Daoy (cell line): ENCODE results near the gene HAUS2. TPM values are rescaled to one million over a fixed set of nuclear protein-coding genes. Genes with fewer than 3 reads are reported as not detected.
"Not testable (repeated sequence)": the region's sequence is repeated elsewhere in the genome, so short reads cannot be mapped to it uniquely, and the experiment has no call there.

Experiments
- DNase-seq: peaks from one replicate; pipeline ENCODE4 v3.0.0-alpha.2; 2015; ENCODE audit warnings: low read depth
- total RNA-seq: library from RNA; depleted of rRNA; stranded (reverse); fragments of >200 nt; shearing (Covaris generic); gene quantifications from 2 replicates; pipeline ENCODE4 v1.2.3, GENCODE V29; 2014

The HAUS2 gene
- total RNA-seq, 1 experiment from 2014 or later: 55.5 TPM

DNA sequence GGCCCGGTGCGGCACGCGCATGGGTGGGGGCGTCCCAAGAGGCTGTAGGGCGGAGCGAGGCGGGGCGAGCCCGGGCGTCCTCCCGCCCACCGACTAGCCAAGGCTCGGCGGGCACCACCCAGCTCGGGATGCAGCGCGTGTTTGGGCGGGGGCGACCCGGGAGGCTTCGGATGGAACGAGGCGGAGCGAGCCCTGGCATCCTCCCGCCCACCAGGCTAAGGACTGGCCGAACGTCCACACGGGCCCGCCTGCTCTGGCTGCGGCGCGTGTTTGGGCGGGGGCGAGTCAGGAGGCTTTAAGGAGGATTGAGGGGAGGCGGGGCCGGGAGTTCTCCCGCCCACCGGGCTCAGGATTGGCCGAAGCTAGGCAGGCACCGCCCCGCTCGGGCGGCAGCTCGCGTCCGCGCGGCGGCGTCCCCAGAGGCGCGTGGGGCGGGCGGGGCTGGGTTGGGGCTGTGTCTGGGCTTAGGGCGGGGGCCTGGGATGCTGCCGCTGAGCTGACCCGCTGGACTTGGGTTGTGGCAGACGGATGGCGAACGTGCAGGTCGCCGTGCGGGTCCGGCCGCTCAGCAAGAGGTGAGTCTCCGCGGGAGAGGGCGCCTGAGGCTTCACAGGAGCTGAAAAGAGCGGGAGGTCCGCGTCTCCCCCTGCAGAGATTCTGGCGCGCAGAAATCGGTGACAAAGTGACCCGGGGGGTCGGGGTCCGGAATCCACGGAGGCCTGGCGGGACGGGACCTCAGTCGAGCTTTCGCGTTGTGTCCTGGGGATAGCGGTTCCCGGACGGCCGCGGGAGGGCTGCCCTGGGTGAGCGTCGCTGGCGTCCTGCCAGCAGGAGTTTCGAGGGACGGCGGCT, 26.8 kb downstream of the HAUS2 start, which contains the start of gene STARD9:
STARD9 (plus strand) TSS at position 419 of the 852 bp plus-strand sequence; CDS start at position 529, 110 bp downstream.
- DNase-seq: peak; percentile 99

DNA sequence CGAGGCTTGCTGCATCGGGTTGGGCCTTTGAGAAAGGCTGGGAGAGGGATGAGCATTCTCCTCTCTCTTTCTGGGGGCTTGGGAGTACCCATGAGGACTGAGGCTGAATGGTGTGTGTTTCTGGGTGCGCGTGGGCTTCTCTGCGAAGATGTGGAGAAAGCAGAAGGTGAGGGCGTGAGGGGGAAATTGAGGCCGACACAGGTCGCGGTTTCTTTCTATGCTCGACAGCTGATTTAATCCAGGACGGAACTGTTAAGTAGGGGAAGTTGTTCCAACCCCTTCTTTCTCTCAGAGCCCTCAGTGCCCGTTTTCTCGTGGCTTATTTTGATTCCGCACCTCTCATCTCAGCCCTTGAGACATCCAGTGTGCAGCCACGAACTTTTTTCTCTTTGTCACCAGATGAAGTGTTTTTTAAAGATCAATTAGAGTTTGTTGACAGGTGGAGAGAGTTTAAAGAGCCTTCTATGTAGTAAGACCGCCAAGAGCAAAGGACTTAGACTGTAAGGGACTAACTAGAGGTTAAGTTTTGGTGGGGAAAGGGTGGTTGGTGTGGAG, 27.5 kb downstream of the HAUS2 start:
- DNase-seq: no peak

DNA sequence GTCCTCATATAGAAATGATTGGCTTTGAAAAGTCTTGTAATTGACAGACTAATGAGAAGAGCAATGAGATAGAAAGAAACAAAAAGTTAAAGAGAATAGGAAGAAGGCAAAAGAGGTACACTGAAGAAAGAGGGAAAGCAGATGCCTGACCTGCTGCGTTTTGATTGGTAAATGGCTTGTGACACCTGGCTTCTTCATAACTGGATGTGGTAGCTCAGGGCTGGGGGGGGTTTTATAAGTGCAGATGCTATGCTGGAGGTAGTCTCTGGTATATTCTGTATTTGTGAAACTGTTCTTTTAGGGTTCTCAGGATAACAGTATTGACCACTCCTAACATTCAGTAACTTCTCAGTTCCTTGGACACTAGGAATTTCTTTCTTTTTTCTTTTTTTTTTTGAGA, 28.1 kb downstream of the HAUS2 start:
- no peak for DNase-seq

DNA sequence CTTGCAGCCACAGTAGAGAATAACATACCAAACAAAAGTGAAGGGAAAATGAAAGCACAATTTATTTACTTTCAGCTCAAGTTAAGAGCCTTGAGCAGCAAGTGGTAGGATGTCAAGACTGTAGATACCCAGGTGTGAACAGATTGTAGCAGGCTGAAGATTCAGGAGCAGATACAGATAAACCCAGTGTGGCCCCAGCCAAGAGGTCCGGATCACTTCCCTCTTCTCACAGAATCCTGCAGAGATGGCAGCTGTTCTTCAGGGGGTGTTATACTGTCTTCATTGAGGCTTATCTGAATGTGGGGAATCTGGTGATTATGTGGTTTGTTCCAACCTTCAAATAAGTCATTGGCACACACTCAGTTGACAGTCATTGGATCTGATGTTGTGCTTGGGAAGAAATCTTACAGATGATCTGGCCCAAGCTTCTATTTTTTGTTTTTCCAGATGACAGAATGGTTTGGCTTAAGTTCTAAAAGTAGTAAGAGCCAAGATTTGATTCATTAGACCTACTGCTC, 28.9 kb downstream of the HAUS2 start:
- DNase-seq: peak; percentile 70

DNA sequence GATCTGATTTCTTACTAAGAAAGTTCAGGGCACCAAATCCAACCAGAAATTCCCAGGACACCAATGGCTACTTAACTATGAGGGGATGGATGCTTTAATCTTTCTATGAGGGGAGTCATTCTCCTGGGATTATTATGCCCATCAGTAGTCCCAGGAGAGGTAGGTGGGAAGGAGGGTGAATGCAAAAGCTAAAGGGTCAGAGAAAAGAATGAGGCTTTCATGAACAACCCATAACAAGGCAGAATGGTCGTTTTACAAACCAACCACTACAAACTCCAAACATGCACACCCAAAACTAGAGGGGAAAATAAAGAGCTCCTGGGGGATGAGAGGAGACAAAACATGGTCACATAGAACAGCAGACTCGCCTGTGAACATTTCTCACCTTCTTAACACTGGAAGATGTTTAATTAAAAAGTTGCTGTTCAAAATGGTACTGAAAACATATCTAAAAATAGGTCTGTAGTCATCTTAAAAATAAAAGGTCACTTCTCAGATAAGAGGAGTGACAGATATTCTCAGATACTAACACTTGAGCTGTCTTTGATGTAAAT, 30.4 kb downstream of the HAUS2 start:
- no peak for DNase-seq

DNA sequence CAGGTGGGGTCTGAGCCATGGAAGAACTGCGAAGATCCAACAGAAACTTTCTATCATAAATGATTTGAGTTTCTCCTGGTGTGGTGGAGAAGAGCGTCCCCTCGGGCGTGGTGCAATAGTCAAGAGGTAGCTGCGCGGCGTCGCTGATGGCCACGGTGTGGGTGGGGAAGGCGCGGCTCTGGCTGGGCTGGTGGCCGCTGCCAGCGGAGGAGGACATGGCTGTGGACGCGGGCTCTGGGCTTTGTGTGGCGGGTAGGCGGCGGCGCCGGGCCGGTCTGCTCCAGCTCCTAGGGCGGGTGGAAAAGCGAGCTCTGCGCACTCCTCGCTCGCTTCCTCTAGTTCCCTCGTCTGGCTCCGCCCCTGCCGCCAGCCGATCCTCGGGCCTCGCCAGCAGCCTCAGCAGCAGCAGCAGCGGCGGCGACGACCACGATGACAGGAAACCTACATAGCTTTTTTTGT, 32.7 kb downstream of the HAUS2 start:
- DNase-seq: peak; percentile 85

DNA sequence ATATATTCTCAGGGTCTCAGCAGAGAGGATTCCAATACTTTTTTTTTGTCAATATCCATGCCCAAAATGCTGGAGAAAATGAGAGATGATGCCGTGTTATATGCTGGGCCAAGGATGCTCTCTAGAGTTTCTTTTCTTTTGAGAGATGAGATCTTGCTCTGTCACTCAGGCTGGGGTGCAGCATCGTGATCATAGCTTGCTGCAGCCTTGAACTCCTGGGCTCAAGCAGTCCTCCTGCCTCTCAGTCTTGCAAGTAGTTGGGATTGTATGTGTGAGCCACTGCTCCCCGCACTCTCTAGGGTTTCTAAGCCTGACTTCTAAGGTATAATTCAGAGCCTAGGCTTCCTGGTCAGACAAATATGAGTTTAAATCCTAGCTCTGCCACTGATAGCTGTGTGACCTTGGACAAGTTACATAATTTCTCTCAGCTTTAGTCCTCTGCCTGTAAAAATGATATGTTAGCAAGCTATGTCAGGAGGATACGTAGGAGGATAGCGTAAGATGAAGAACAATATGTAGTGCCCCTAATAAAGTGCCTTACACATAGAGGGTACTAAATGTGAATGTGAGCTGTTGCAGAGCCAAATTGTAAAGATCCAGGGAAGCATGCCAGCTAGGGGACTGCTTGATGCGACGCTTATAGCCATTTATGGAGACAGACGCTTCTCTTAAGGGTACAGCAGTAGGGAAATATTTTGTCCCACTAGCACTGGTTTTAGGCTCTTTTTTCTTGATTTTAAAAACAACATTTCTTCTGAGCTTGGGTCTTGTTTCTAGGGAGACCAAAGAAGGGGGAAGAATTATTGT, 34.1 kb downstream of the HAUS2 start:
- no peak for DNase-seq

DNA sequence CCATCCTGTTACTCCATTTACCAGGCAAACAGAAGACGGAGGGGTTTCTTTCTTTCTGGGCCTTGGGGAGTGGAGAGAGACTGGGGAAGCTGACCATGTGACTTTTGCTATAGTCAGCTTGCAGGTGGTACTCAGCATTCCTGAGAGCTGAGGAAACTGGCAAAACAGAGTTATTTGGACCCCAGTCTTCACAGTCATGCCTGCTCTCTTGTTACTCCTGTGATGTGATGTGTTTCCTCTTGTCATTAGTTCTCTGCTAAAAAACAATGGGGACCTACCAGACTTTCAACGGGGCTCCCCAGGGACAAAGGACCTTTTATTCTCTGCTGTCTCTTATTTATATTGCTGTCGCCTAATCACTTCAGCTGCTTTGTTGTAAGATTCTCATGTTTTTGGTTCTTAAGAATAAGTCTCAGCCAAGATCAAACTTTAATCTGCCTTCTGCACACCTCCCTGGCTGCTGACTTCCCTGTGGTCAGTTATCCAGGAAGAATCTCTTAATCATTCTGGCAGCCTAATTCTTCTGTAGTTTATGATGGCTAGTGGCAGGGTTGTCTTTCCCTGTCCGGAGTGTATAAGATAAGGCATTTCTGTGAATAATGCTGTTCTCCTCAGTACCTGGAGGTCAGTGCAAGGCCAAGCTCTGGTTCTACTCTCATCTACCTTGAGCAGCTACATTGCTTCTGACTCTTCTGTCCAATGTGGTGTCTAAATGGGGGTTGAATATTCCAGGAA, 35.6 kb downstream of the HAUS2 start:
- peak; percentile 40 for DNase-seq

DNA sequence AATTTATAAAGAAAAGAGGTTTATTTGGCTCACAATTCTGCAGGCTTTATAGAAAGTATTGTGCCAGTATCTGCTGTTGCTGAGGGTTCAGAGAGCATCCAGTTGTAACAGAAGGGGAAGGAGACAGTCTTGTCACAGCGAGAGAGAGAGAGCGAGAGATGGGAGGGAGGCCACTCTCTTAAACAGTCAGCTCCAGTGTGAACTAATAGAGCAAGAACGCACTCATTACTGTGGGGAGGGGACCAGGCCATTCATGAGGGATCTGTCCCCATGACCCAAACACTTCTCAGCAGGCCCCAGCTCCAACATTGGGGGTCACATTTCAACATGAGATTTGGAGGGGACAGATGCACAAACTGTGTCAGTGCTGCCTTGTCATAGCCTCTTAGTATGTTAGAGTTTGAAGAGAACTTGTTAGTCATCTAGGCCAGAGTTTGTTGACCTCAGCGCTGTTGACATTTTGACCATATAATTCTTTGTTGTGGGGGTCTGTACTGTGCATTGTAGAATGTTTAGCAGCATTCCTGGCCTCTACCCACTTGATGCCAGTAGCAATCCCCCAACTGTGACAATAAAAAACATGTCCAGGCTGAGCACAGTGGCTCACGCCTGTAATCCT, 42.1 kb downstream of the HAUS2 start:
- DNase-seq: no peak

DNA sequence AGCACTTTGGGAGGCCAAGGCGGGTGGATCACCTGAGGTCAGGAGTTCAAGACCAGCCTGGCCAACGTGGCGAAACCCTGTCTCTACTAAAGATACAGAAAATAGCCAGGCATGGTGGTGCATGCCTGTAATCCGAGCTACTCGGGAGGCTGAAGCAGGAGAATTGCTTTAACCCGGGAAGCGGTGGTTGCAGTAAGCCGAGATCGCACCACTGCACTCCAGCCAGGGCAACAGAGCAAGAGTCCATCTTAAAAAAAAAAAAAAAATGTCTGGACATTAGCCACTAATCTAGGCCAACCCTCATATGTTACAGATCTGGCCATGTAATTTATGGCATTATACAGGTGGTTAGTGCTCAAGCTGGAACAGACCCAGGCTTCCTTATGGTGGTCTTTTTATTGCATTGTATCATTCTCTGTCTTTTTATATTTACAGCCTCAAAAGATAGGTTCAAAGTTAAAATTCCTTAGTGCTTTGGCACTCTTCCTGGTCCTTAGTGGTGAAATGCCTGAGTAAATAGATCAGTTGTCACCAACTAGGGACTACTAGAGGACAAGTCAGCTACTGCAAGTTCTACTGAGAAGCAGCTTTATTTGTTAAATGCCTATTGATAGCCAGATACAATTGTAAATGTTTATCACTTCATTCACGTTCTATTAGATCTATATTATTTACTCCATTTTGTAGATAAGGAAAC, 42.7 kb downstream of the HAUS2 start:
- no peak for DNase-seq

DNA sequence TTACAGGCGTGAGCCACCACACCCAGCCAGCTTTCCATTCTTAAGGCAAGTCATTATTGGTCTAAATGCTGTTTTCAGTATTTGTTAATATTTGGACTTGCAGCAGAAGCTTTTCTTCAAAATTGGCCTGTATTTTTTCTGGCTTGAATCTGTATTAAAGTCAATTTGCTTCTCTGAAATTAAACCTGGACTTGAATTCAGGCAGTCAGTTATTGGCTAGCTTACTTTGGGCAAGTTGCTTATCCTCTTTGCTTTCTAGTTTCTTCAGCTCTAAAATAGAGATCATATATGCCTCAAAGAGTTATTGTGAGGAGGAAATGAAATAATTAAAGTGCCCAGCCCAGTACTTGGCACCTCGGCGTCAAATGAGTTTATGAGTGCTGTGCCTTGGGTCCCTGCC, 44.1 kb downstream of the HAUS2 start:
- DNase-seq: no peak

DNA sequence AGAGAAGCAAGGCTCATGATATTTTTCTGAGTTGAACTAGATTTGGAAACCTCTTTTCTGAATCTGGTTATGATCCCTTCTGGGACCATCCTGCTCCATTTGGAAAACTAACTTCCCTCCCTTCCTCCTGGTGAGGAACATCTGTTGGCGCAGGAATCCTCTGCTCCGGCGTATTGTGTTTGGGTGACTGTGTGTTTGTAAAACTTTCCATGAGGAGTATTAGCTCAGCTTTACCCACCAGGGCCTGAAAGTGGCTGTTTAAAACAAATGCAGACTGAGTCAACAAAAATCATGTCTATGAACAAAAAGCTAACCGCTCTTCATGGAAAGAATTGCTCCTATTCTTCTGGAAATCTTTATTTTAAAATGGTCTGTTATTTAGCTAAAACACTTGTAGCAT, 44.5 kb downstream of the HAUS2 start:
- no peak for DNase-seq

DNA sequence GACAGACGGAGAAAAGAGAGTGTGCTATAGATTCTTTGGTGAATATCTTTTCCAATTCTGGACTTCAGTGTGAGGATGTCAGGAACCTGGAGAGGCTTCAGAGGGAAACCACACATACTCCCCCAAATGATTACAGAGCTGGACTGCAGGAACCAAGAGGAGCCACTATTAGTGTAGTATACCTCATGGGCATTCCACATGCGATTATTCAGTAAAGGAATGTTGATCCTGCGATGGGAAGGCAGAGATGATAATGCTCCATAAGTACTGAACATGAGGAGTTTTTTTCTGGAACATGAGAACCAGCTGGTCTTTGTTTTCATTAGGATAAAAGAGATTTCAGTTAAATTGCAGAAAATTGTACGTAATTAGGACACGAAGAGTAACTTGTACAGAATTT, 45.5 kb downstream of the HAUS2 start:
- no peak for DNase-seq

DNA sequence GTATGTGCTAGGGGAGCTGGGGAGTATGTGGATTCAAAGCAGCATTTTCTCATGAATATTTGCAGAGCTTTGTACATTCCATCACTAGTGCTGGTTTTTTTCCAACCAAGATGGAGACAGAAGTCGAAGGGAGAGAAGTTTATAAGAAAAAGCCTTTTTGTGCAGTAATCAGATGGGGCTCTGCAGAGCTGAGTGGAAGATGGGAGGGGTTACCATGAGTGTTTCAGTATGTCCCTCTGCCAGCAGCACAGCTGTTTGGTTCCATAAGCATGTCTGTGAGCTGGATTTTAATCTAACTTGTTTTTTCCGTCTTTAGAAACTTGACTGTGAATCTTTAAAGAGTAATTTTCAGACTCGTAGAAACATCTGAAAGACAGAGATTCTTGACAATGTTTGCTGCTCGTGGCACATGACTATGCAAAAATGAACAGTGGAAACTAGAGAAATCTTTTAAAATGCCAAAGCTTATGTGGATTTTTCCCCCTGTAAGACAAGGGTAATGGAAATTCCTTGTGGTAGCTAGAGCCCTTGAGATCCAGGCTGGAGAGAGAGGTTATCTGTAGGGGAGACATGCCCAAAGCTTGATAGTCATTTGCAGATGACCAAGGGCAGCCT, 47.1 kb downstream of the HAUS2 start:
- no peak for DNase-seq

DNA sequence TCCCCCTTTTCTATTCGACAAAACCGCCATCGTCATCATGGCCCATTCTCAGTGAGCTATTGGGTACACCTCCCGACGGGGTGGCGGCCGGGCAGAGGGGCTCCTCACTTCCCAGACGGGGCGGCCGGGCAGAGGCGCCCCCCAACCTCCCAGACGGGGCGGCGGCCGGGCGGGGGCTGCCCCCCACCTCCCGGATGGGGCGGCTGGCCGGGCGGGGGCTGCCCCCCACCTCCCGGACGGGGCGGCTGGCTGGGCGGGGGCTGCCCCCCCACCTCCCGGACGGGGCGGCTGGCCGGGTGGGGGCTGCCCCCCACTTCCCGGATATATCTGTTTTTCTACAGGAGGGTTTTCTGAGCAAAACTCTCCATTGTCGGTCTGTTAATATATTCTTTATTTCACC, 52.7 kb downstream of the HAUS2 start:
- DNase-seq: not testable (repeated sequence)

DNA sequence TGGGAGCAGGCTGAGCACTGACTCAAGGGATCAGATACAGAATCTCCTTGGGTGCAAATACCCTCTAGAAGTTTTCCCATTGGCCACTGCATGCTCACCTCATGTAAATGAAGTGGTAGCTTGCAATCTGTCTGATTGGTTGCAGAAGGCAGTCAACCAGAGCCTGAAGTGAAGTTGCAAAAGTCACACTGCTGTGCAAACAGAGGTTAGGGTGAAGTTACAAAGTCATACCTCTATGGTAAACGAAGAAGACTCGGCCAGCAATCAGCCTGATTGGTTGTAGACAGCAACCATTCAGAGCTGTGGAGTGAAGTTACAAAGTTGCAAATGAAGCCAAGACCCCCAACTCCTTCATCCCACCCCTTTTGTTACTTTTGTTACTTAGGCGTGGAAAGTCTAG, 53.9 kb downstream of the HAUS2 start:
- no peak for DNase-seq

DNA sequence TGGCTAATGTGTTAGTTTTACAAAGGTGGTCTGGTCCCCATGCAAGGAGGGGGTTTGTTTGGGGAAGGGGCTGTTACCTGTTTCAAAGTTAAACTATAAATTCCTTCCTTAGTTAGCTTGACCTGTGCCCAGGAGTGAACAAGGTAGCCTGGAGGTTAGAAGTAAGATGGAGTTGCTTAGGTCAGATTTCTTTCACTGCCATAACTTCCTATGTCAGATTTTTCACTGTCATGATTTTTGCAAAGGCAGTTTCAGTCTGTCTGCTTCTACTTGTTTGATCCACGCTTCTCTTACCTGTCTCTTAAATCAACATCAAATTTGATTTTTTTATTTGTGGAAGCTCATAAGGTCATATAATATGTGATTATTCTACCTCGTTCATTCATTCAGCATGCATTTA, 55.3 kb downstream of the HAUS2 start:
- DNase-seq: no peak

DNA sequence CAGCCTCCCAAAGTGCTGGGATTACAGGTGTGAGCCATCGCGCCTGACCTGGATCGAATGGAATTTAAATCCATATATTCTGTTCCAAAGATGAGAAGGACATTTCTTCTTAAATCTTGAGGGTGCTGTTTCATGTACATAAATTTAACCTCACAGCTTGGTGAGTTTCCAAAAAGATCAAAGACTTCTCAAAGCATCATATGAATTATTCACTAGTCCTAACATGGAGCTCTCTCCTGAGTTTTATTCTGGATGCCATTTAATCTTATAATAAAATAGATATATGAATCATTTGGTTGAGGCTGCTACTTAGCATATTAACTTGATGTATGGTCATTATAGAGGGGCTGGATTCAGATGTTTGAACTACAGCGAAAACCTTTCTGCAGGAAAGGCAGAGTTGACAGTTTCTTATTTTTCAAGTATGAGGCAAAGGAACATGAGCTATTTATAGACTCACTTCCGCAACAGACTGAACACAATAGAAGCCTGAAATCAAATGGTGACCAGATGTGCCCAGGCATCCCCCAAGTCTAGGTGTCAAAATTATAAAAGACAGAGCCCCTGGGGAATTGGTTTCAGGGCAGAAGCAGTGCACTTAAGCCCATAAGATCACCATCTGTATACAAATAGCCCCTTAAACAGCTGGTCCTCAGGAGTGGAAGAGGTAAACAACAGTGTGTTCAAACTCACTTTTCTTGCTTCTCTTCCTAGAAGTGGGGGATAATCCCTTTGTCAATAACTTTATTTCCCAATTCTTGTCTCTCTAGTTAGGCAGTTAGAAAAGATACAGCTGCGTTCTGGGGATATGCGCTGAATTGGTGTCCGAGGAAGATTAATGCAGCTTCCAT, 56.5 kb downstream of the HAUS2 start:
- DNase-seq: no peak

DNA sequence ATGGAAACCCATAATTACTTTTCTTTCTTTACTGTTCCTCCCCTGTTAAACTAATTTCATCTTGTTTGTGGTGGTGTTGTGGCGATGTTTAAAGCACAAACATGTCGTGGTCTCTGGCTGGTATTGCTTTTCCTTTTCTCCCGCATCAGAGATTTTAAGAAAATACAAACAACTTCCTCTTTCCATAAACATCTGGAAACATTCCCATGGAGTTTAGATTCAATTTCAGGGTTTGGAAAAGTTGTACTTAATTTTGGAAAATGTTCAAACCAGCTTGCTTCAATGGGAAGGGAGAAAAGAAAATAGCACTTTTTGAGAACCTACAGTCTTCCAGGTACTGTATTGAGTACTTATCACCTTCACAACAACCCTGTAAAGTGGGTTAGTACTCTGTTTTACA, 57.2 kb downstream of the HAUS2 start:
- DNase-seq: no peak
